ENCODE measurements around the gene MTMR8. TPM values are rescaled to one million over a fixed set of nuclear protein-coding genes. Genes with fewer than 3 reads are reported as not detected.
A peak's percentile ranks its signal among the peaks of the same experiment; 100 is the strongest.

MTMR8 gene
- total and polyA plus RNA-seq, 9 of the 15 experiments (the other 6 are each of a cell fraction or from before 2014, with no cell fraction given), result 1.8 to 5.5 (median 3.0) TPM

DNA sequence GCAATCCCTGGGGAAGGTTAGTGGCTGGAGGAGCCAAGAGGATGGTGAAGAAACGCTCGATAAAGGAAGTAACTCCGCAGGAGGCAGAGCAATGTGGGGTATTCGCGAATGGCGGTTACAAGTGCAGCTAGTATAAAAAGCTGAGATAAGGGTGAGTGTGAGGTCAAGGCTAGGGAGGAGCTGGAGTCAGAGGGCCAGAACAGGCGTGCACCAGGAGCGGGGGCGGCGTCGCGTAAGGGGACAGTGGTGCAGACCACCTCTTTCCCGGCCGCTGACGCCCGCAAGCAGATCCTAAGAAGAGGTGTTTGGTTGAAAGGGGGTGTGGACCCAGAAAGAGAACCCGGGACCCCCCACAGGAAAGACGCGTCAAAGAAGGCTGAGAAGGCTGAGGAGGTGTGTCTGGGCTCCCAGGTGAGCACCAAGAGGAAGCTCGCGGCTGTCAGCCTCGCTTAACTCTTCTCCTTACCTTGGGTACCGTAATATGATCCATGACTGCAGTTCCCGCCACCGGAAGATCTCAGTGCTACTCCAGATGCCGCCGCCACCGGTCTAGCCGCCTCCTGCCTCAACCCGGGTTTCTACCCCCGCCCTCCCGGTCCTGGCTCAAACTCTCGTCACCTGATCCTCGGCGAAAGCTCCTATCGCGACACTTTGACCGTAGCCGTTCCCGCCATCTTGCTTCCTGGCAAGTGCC is at the start of gene MTMR8 (continued):
- no peak for TF ChIP-seq ZBTB1 (CRISPR knock-in tag; IDR thresholded peaks at IDR 0.05; ENCODE audit: borderline replicate concordance, low read depth)
- TF ChIP-seq ZNF239 (CRISPR knock-in tag; IDR thresholded peaks at IDR 0.05), result no peak
- TF ChIP-seq NR1H2 (CRISPR knock-in tag; IDR thresholded peaks at IDR 0.05), result no peak
- TF ChIP-seq ZNF3 (CRISPR knock-in tag; IDR thresholded peaks at IDR 0.05), result no peak
- no peak for TF ChIP-seq TCFL5 (CRISPR knock-in tag; conservative IDR thresholded peaks at IDR 0.05)
- TF ChIP-seq SREBF2 (CRISPR knock-in tag; IDR thresholded peaks at IDR 0.05), result no peak
- TF ChIP-seq ZNF76 (CRISPR knock-in tag; IDR thresholded peaks at IDR 0.05; ENCODE audit: borderline replicate concordance), result no peak
- TF ChIP-seq ELF1 (tag; IDR thresholded peaks at IDR 0.05), result no peak
- TF ChIP-seq, protein P1, sequence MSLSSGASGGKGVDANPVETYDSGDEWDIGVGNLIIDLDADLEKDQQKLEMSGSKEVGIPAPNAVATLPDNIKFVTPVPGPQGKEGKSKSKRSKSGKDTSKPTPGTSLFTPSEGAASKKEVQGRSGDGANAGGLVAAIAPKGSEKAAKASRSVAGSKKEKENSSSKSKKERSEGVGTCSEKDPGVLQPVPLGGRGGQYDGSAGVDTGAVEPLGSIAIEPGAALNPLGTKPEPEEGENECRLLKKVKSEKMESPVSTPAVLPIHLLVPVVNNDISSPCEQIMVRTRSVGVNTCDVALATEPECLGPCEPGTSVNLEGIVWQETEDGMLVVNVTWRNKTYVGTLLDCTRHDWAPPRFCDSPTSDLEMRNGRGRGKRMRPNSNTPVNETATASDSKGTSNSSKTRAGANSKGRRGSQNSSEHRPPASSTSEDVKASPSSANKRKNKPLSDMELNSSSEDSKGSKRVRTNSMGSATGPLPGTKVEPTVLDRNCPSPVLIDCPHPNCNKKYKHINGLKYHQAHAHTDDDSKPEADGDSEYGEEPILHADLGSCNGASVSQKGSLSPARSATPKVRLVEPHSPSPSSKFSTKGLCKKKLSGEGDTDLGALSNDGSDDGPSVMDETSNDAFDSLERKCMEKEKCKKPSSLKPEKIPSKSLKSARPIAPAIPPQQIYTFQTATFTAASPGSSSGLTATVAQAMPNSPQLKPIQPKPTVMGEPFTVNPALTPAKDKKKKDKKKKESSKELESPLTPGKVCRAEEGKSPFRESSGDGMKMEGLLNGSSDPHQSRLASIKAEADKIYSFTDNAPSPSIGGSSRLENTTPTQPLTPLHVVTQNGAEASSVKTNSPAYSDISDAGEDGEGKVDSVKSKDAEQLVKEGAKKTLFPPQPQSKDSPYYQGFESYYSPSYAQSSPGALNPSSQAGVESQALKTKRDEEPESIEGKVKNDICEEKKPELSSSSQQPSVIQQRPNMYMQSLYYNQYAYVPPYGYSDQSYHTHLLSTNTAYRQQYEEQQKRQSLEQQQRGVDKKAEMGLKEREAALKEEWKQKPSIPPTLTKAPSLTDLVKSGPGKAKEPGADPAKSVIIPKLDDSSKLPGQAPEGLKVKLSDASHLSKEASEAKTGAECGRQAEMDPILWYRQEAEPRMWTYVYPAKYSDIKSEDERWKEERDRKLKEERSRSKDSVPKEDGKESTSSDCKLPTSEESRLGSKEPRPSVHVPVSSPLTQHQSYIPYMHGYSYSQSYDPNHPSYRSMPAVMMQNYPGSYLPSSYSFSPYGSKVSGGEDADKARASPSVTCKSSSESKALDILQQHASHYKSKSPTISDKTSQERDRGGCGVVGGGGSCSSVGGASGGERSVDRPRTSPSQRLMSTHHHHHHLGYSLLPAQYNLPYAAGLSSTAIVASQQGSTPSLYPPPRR (CRISPR knock-in tag; IDR thresholded peaks at IDR 0.05; ENCODE audit: borderline replicate concordance), result no peak
- no peak for TF ChIP-seq RBM39 (optimal IDR thresholded peaks at IDR 0.05; ENCODE audit: low read depth, low read length)
- TF ChIP-seq MAFF (IDR thresholded peaks at IDR 0.05; ENCODE audit: low read length), result peak; percentile 36; the same call in 1 of the 2 replicates
- TF ChIP-seq, protein P2, sequence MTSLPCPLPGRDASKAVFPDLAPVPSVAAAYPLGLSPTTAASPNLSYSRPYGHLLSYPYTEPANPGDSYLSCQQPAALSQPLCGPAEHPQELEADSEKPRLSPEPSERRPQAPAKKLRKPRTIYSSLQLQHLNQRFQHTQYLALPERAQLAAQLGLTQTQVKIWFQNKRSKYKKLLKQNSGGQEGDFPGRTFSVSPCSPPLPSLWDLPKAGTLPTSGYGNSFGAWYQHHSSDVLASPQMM (CRISPR knock-in tag; IDR thresholded peaks at IDR 0.05), result no peak
- TF ChIP-seq TSC22D4 (tag; IDR thresholded peaks at IDR 0.05), result no peak
- TF ChIP-seq MXI1 (IDR thresholded peaks at IDR 0.05; ENCODE audit: low read depth, low read length), result no peak
- TF ChIP-seq, protein P3, sequence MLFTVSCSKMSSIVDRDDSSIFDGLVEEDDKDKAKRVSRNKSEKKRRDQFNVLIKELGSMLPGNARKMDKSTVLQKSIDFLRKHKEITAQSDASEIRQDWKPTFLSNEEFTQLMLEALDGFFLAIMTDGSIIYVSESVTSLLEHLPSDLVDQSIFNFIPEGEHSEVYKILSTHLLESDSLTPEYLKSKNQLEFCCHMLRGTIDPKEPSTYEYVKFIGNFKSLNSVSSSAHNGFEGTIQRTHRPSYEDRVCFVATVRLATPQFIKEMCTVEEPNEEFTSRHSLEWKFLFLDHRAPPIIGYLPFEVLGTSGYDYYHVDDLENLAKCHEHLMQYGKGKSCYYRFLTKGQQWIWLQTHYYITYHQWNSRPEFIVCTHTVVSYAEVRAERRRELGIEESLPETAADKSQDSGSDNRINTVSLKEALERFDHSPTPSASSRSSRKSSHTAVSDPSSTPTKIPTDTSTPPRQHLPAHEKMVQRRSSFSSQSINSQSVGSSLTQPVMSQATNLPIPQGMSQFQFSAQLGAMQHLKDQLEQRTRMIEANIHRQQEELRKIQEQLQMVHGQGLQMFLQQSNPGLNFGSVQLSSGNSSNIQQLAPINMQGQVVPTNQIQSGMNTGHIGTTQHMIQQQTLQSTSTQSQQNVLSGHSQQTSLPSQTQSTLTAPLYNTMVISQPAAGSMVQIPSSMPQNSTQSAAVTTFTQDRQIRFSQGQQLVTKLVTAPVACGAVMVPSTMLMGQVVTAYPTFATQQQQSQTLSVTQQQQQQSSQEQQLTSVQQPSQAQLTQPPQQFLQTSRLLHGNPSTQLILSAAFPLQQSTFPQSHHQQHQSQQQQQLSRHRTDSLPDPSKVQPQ (CRISPR knock-in tag; IDR thresholded peaks at IDR 0.05; ENCODE audit: borderline replicate concordance), result no peak
- TF ChIP-seq ZNF780A (CRISPR knock-in tag; IDR thresholded peaks at IDR 0.05), result no peak
- TF ChIP-seq HDAC6 (IDR thresholded peaks at IDR 0.05; ENCODE audit: low read depth, low read length), result no peak
- no peak for TF ChIP-seq NR2C2 (CRISPR knock-in tag; IDR thresholded peaks at IDR 0.05)
- peak; percentile 39; the same call in 1 of the 2 replicates for TF ChIP-seq NR2C2 (tag; IDR thresholded peaks at IDR 0.05)
- no peak for TF ChIP-seq SRSF1 (IDR thresholded peaks at IDR 0.05; ENCODE audit: low read depth, low read length)
- no peak for TF ChIP-seq SRSF9 (IDR thresholded peaks at IDR 0.05; ENCODE audit: borderline replicate concordance, low read depth, low read length)

Data from K562 (cell line).